Measurements from ENCODE around the gene FGF14.
"Not testable (repeated sequence)": the region's sequence is repeated elsewhere in the genome, so short reads cannot be mapped to it uniquely, and the experiment has no call there.

FGF14 gene

GRCh38 chr13:102136735-102137296 is 265.0 kb downstream of the FGF14 start:
- no peak for ATAC-seq
- no peak for DNase-seq

GRCh38 chr13:102132777-102133295 is 269.0 kb downstream of the FGF14 start:
- ATAC-seq (no peak), DNase-seq (no peak)

GRCh38 chr13:102131246-102131645 is 270.6 kb downstream of the FGF14 start:
- DNase-seq (no peak), ATAC-seq (no peak)

GRCh38 chr13:102128216-102128810 is 273.5 kb downstream of the FGF14 start:
- DNase-seq (no peak), ATAC-seq (no peak)

GRCh38 chr13:102127153-102127552 is 274.7 kb downstream of the FGF14 start:
- no peak for ATAC-seq
- no peak for DNase-seq

GRCh38 chr13:102122147-102122546 is 279.7 kb downstream of the FGF14 start:
- ATAC-seq (no peak), DNase-seq (no peak)

- ATAC-seq (no peak), DNase-seq (no peak)
Measured at GRCh38 chr13:102117175-102117831, 284.5 kb downstream of the FGF14 start.

GRCh38 chr13:102103469-102103868 is 298.4 kb downstream of the FGF14 start:
- no peak for ATAC-seq
- DNase-seq, result no peak

GRCh38 chr13:102100234-102100633 is 301.6 kb downstream of the FGF14 start:
- no peak for DNase-seq
- ATAC-seq, result no peak

GRCh38 chr13:102097708-102098107 is 304.1 kb downstream of the FGF14 start:
- DNase-seq, result no peak
- no peak for ATAC-seq

GRCh38 chr13:102093288-102093687 is 308.6 kb downstream of the FGF14 start:
- DNase-seq, ATAC-seq: not testable (repeated sequence)

GRCh38 chr13:102091231-102091630 is 310.6 kb downstream of the FGF14 start:
- DNase-seq (no peak), ATAC-seq (no peak)

GRCh38 chr13:102090532-102090931 is 311.3 kb downstream of the FGF14 start:
- no peak for DNase-seq
- ATAC-seq, result no peak

- DNase-seq (no peak), ATAC-seq (no peak)
Measured at GRCh38 chr13:102089722-102090121, 312.1 kb downstream of the FGF14 start.

GRCh38 chr13:102089177-102089576 is 312.7 kb downstream of the FGF14 start:
- no peak for ATAC-seq

GRCh38 chr13:102073251-102073650 is 328.6 kb downstream of the FGF14 start:
- ATAC-seq, result no peak
- no peak for DNase-seq

More at GRCh38 chr13:102089177-102089576, 312.7 kb downstream of the FGF14 start:
- no peak for DNase-seq

GRCh38 chr13:102071711-102072110 is 330.1 kb downstream of the FGF14 start:
- ATAC-seq (no peak), DNase-seq (no peak)

- DNase-seq, ATAC-seq: not testable (repeated sequence)
Measured at GRCh38 chr13:102068323-102068722, 333.5 kb downstream of the FGF14 start.

- ATAC-seq (no peak), DNase-seq (no peak)
Measured at GRCh38 chr13:102055090-102055779, 346.6 kb downstream of the FGF14 start.

- ATAC-seq, result no peak
- DNase-seq, result no peak
Measured at GRCh38 chr13:102049853-102050252, 352.0 kb downstream of the FGF14 start.

- ATAC-seq, result no peak
Measured at GRCh38 chr13:102045731-102046130, 356.1 kb downstream of the FGF14 start.

GRCh38 chr13:102042746-102043145 is 359.1 kb downstream of the FGF14 start:
- no peak for ATAC-seq

More at GRCh38 chr13:102045731-102046130, 356.1 kb downstream of the FGF14 start:
- no peak for DNase-seq

GRCh38 chr13:102041544-102041943 is 360.3 kb downstream of the FGF14 start:
- ATAC-seq (no peak), DNase-seq (no peak)

More at GRCh38 chr13:102042746-102043145, 359.1 kb downstream of the FGF14 start:
- no peak for DNase-seq

Measured in stimulated activated naive CD8-positive, alpha-beta T cell treated with anti-CD3 and anti-CD28 coated beads, Interleukin-15, Interleukin-2, amounts not matched to agents 100 U/mL and 50 U/mL, for 24 hours (primary cell).